Transverse colon (tissue), 4 donors: ENCODE data around the gene BRSK2. TPM values are rescaled to one million over a fixed set of nuclear protein-coding genes. Genes with fewer than 3 reads are reported as not detected.
"Not testable (repeated sequence)": the region's sequence is repeated elsewhere in the genome, so short reads cannot be mapped to it uniquely, and the experiment has no call there.

Experiments
- DNase-seq: peaks from one replicate; pipeline ENCODE4 v3.0.0-alpha.2; 2019
- H3K27ac ChIP-seq, 4 donors: fragments of 200-600 bp; sonication (generic); 2 replicates each; pipeline ENCODE4 v1.5.1; 2016 to 2018; ENCODE audit warnings: inconsistent platforms in 4 of 4
- H3K27me3 ChIP-seq: fragments of 200-600 bp; sonication (generic); 2 replicates; pipeline ENCODE4 v1.5.1; 2017; ENCODE audit warnings: inconsistent platforms
- H3K36me3 ChIP-seq, 4 donors: fragments of 200-600 bp; sonication (generic); 2 replicates each; pipeline ENCODE4 v1.5.1; 2017 to 2019; ENCODE audit warnings: inconsistent platforms in 4 of 4
- H3K4me1 ChIP-seq, 4 donors: fragments of 200-600 bp; sonication (generic); 2 replicates each; pipeline ENCODE4 v1.5.1; 2017 to 2020; ENCODE audit warnings: inconsistent platforms in 4 of 4
- H3K4me3 ChIP-seq, 4 donors: fragments of 200-600 bp; sonication (generic); 1 replicate in 1 of 4; 2 replicates in 3 of 4; pipeline versions ENCODE4 v1.5.1 to v1.6.1; 2017 to 2019; ENCODE audit warnings: inconsistent platforms in 4 of 4
- H3K9me3 ChIP-seq, 2 donors: fragments of 200-600 bp; sonication (generic); 2 replicates each; pipeline ENCODE4 v1.5.1; 2017 to 2019; ENCODE audit warnings: inconsistent platforms in 2 of 2
- EP300 ChIP-seq: sonication (generic); formaldehyde crosslinking; IDR thresholded peaks from one replicate; pipeline ENCODE4 v1.6.1; 2017; ENCODE audit warnings: antibody characterized with exemption, low read depth
- POLR2A ChIP-seq: fragments of 450-650 bp; IDR thresholded peaks from one replicate; pipeline ENCODE4 v1.6.1; 2016; ENCODE audit warnings: antibody characterized with exemption, mild to moderate bottlenecking, moderate library complexity
- POLR2AphosphoS5 ChIP-seq, 3 donors: sonication (generic); formaldehyde crosslinking; IDR thresholded peaks; one replicate each; pipeline ENCODE4 v1.6.1; 2016; ENCODE audit warnings: antibody characterized with exemption in 3 of 3
- WGBS, 2 donors: methylation state at CpG; one replicate each; pipeline ENCODE4 v1.1.5; 2018; ENCODE audit warnings: low coverage in 1 of 2; 5-methylcytosine and 5-hydroxymethylcytosine counted together
- in situ Hi-C, 4 donors: fragments of 200-750 bp; cut with MboI; loops; one replicate each; pipeline versions ENCODE4 v1.15.0 to v1.15.1; 2017; ENCODE audit warnings: low sequenced_read_pairs in 3 of 4, low pct_ligation_motif_present in 1 of 4, low pct_unique_long_range_greater_than_20kb in 1 of 4
- intact Hi-C: fragments of 100-400 bp; cut with DNase I; formaldehyde crosslinking; loops from one replicate; pipeline ENCODE4 v1.15.1; 2023; ENCODE audit warnings: low total_unique reads
- total RNA-seq, 4 donors: library from RNA; depleted of rRNA; stranded (reverse); fragments of >200 nt; gene quantifications; one replicate each; pipeline ENCODE4 v1.1.0, GENCODE V29; 2016
- TF ChIP-seq, protein P1 (sequence below), 5 experiments: fragments of 200-600 bp in 3 of 5; fragments of 450-650 bp in 2 of 5; sonication (generic) in 3 of 5; IDR thresholded peaks; 1 replicate in 2 of 5; 2 replicates in 3 of 5; pipeline ENCODE4 v1.5.1; 2016 to 2017; ENCODE audit warnings: antibody characterized with exemption in 5 of 5, inconsistent platforms in 3 of 5, mild to moderate bottlenecking in 2 of 5, moderate library complexity in 1 of 5

The BRSK2 gene
- total RNA-seq, 4 donors from 2014 or later = 0.14 to 1.8 (median 0.95) TPM; not detected in 1

DNA sequence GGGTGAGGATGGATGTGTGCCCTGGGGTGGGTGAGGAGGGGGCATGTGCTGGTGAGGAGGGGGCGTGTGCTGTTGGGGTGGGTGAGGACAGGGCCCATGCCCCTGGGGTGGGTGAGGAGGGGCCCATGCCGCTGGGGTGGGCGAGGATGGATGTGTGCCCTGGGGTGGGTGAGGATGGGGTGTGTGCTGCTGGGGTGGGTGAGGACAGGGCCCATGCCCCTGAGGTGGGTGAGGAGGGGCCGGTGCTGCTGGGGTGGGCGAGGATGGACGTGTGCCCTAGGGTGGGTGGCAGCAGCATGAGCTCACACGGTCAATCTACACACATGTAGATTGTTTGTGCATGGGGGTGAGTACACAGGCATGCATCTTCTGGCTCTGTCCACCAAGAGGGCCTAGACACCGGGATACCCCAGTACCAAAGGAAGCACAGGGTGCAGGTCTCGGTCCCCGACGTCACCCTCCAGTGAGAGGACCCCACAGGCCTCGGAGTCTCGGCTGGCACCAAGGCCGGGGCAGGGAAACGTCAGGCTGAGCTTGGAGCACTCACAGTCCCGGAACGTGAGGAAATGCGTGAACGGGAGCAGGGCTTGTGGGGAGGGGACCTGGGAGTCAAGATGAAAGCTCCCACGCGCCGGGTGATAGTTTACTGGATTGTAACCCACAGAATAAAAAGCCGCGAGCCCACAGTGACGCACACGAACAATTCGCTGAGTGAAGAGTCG lies 42.9 kb upstream of the BRSK2 start:
- WGBS, 2 donors = 85 to 87% methylated on average over 6 to 27 of the region's 28 CpGs
- Histone ChIP-seq H3K9me3 (no peaks in the 10 kb centered on the region), H3K4me1 (no peaks in the 10 kb centered on the region), H3K27ac (no peak overlapping the region), H3K4me3 (no peak overlapping the region), H3K27me3 (peaks cover 17% of the 10 kb centered on the region), H3K36me3 (no peaks in the 10 kb centered on the region)
- DNase-seq = no peak
- in situ Hi-C loops = no loop called here
- no peak for TF ChIP-seq EP300
- TF ChIP-seq, protein P1, sequence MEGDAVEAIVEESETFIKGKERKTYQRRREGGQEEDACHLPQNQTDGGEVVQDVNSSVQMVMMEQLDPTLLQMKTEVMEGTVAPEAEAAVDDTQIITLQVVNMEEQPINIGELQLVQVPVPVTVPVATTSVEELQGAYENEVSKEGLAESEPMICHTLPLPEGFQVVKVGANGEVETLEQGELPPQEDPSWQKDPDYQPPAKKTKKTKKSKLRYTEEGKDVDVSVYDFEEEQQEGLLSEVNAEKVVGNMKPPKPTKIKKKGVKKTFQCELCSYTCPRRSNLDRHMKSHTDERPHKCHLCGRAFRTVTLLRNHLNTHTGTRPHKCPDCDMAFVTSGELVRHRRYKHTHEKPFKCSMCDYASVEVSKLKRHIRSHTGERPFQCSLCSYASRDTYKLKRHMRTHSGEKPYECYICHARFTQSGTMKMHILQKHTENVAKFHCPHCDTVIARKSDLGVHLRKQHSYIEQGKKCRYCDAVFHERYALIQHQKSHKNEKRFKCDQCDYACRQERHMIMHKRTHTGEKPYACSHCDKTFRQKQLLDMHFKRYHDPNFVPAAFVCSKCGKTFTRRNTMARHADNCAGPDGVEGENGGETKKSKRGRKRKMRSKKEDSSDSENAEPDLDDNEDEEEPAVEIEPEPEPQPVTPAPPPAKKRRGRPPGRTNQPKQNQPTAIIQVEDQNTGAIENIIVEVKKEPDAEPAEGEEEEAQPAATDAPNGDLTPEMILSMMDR (IDR thresholded peaks at IDR 0.05) = no peak
- no peak for TF ChIP-seq POLR2AphosphoS5 (IDR thresholded peaks at IDR 0.05)
- no peak for TF ChIP-seq POLR2A
- intact Hi-C loops = no loop called here

DNA sequence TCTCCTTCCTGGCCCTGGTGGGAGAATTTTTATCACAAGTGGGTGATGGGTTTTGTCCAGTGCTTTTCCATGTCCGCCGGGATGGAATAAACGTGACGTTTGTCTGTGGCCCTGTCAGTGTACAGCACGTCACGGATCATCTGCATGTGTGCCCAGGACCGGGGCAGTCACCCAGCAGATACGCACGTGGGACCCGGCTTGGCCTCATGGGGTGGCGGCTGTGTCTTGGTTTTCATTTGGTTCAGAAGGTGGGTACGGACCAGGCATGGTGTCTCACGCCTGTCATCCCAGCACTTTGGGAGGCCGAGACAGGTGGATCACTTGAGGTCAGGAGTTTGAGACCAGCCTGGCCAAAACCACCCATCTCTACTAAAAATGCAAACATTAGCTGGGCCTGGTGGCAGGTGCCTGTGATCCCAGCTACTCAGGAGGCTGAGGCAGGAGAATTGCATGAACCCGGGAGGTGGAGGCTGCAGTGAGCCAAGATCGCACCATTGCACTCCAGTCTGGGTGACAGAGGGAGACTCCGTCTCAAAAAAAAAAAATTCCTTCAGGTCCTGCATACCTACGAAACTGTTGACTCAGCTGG lies 42.2 kb upstream of the BRSK2 start:
- H3K9me3 ChIP-seq, H3K4me1 ChIP-seq, intact Hi-C loops, H3K27ac ChIP-seq, DNase-seq, H3K4me3 ChIP-seq, in situ Hi-C loops, H3K36me3 ChIP-seq: not testable (repeated sequence)
- WGBS, 2 donors = 82 to 100% methylated on average over 1 to 18 of the region's 18 CpGs
- H3K27me3 ChIP-seq = peaks cover 17% of the 10 kb centered on the region

DNA sequence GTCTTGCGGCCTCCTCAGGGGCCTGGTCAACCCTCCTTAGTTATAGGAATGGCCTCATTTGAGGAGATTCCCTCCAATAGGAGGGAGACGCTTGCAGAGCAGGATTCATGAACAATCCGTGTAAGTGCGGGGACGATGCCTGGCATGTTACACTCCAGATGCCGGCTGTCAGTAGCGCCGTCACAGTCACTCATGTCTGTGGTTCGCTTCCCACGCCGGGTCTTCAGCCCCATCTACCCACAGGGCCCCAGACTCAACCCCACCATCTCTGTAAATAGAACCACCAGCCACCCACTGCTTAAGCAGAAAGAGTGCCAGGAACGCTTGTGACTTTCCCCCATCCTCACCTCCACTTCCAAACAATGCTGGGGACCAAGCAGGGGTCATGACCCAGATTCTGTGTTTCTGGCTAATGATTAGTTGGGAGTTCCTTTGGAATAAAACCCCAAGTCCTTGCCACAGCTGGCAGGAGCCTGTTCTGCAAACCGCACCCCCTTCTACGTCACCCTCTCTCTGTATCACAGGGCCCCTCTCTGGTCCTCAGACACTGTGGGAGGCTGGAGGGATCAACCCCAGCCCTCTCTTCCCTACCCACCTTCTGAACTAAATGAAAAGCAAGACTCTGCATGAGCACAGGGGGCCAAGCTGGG lies 41.5 kb upstream of the BRSK2 start:
- no peak overlapping the region for H3K27ac ChIP-seq
- H3K36me3 ChIP-seq = no peaks in the 10 kb centered on the region
- H3K27me3 ChIP-seq = peaks cover 17% of the 10 kb centered on the region
- H3K4me3 ChIP-seq = no peak overlapping the region
- in situ Hi-C loops = no loop called here
- DNase-seq = no peak
- 88 to 89% methylated on average over 7 to 14 of the region's 14 CpGs for WGBS, 2 donors
- intact Hi-C loops = no loop called here
- no peak for TF ChIP-seq POLR2AphosphoS5 (IDR thresholded peaks at IDR 0.05)
- TF ChIP-seq POLR2A = no peak
- TF ChIP-seq, protein P1 (IDR thresholded peaks at IDR 0.05) = no peak
- TF ChIP-seq EP300 = no peak
- no peaks in the 10 kb centered on the region for H3K9me3 ChIP-seq
- no peaks in the 10 kb centered on the region for H3K4me1 ChIP-seq

DNA sequence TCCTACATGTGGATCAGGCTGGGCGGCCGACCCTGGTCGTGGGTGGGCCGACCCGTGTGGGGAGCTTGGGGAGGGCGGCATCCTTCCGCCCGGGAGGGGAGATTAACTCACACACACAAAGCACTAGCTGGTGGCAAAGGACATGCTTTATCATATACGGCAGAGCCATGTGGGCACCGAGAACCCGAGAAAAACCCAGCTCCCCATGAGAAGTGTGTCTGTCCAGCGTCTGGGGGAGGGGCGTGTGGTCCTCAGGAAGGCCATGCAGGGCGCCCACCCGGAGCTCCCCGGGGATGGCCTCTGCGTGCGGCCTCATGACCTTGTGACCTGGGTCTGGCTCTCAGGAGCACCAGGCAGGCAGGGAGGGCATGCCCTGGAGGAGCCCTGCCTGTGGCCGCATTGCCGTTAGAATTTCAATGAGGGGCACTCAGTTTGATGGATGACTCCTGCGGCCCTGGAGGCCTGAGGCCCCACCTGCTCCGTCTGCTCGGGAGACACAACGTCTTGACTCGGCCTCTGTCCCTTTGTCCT lies 40.9 kb upstream of the BRSK2 start:
- Histone ChIP-seq H3K36me3 (no peaks in the 10 kb centered on the region), H3K27ac (no peak overlapping the region), H3K4me3 (no peak overlapping the region), H3K27me3 (peaks cover 17% of the 10 kb centered on the region), H3K9me3 (no peaks in the 10 kb centered on the region), H3K4me1 (no peaks in the 10 kb centered on the region)
- 59% methylated on average over 13 of the region's 25 CpGs; no CpG with 5 or more reads in 1 of the 2 donors for WGBS, 2 donors
- intact Hi-C loops = no loop called here
- no peak for TF ChIP-seq EP300
- TF ChIP-seq POLR2A = no peak
- TF ChIP-seq, protein P1 (IDR thresholded peaks at IDR 0.05) = no peak
- no peak for TF ChIP-seq POLR2AphosphoS5 (IDR thresholded peaks at IDR 0.05)
- in situ Hi-C loops = no loop called here
- no peak for DNase-seq
